RWPE2 (cell line): ENCODE data around the gene TGFBR2.
A peak's percentile ranks its signal among the peaks of the same experiment; 100 is the strongest.

Experiments
- ATAC-seq: fragments of 200-7000 bp; cut with Tn5 transposase; 3 replicates; pipeline ENCODE4 v1.9.1; 2021; ENCODE audit warnings: low read depth
- DNase-seq: peaks from one replicate; pipeline ENCODE4 v3.0.0-alpha.2; 2020; ENCODE audit warnings: low spot score
- H3K27ac ChIP-seq: fragments of 450-650 bp; 2 replicates; pipeline ENCODE4 v1.5.1; 2017; ENCODE audit warnings: mild to moderate bottlenecking; ENCODE audit not compliant: poor library complexity, severe bottlenecking
- H3K27me3 ChIP-seq: fragments of 250-450 bp; sonication (Bioruptor Pico); 2 replicates; pipeline ENCODE4 v1.5.1; 2021; ENCODE audit warnings: mild to moderate bottlenecking, moderate library complexity; ENCODE audit not compliant: insufficient read depth, poor library complexity, severe bottlenecking
- H3K36me3 ChIP-seq: fragments of 250-450 bp; sonication (Bioruptor Pico); 2 replicates; pipeline ENCODE4 v1.5.1; 2020; ENCODE audit warnings: low read depth, mild to moderate bottlenecking, moderate library complexity
- H3K4me1 ChIP-seq: fragments of 250-450 bp; sonication (Bioruptor Pico); 2 replicates; pipeline ENCODE4 v1.5.1; 2021; ENCODE audit warnings: mild to moderate bottlenecking, moderate library complexity; ENCODE audit not compliant: insufficient read depth, poor library complexity, severe bottlenecking
- H3K4me3 ChIP-seq: fragments of 250-450 bp; sonication (Bioruptor Pico); 2 replicates; pipeline ENCODE4 v1.5.1; 2021; ENCODE audit warnings: mild to moderate bottlenecking, moderate library complexity; ENCODE audit not compliant: severe bottlenecking
- H3K9me3 ChIP-seq: fragments of 250-450 bp; sonication (Bioruptor Pico); 2 replicates; pipeline ENCODE4 v1.5.1; 2021; ENCODE audit warnings: mild to moderate bottlenecking, moderate library complexity; ENCODE audit not compliant: severe bottlenecking
- CTCF ChIP-seq: fragments of 450-650 bp; IDR thresholded peaks from one replicate; pipeline ENCODE4 v1.5.1; 2017; ENCODE audit warnings: mild to moderate bottlenecking, moderate library complexity; ENCODE audit not compliant: poor library complexity, severe bottlenecking

TGFBR2 gene

GRCh38 chr3:30605005-30605404 lies 1.4 kb upstream of the TGFBR2 start:
- DNase-seq (no peak), ATAC-seq (no peak)
- H3K27me3 ChIP-seq, result no peaks in the 10 kb centered on the region
- peaks cover 16% of the 10 kb centered on the region for H3K4me1 ChIP-seq
- H3K27ac ChIP-seq, result peak overlapping the region; percentile 99
- H3K4me3 ChIP-seq, result no peak overlapping the region
- no peaks in the 10 kb centered on the region for H3K9me3 ChIP-seq
- no peak for TF ChIP-seq CTCF
- H3K36me3 ChIP-seq, result peaks cover 22% of the 10 kb centered on the region

GRCh38 chr3:30605706-30606300 lies 598 bp upstream of the TGFBR2 start:
- DNase-seq, result no peak
- peak; percentile 49 for ATAC-seq
- Histone ChIP-seq H3K9me3 (no peaks in the 10 kb centered on the region), H3K4me3 (peak overlapping the region; percentile 98), H3K27me3 (no peaks in the 10 kb centered on the region), H3K36me3 (peaks cover 26% of the 10 kb centered on the region), H3K27ac (peak overlapping the region; percentile 99), H3K4me1 (peaks cover 23% of the 10 kb centered on the region)
- TF ChIP-seq CTCF, result no peak

GRCh38 chr3:30607032-30607833 lies 832 bp downstream of the TGFBR2 start:
- Histone ChIP-seq H3K27ac (peak overlapping the region; percentile 99), H3K4me3 (peak overlapping the region; percentile 98), H3K9me3 (no peaks in the 10 kb centered on the region), H3K4me1 (peaks cover 37% of the 10 kb centered on the region), H3K36me3 (peaks cover 29% of the 10 kb centered on the region), H3K27me3 (no peaks in the 10 kb centered on the region)
- ATAC-seq, result peak; percentile 3; the same call in 2 of the 3 replicates
- no peak for TF ChIP-seq CTCF
- DNase-seq, result peak; percentile 68

- Histone ChIP-seq H3K9me3 (no peaks in the 10 kb centered on the region), H3K36me3 (peaks cover 34% of the 10 kb centered on the region), H3K4me3 (peak overlapping the region; percentile 98), H3K4me1 (peaks cover 51% of the 10 kb centered on the region), H3K27me3 (no peaks in the 10 kb centered on the region), H3K27ac (peak overlapping the region; percentile 99)
- ATAC-seq (no peak), DNase-seq (no peak)
- TF ChIP-seq CTCF, result no peak
Measured at GRCh38 chr3:30608598-30608947, 2.2 kb downstream of the TGFBR2 start.
